Tibial artery (tissue), 4 donors: ENCODE data around the gene MGAT5B.
"Not testable (repeated sequence)": the region's sequence is repeated elsewhere in the genome, so short reads cannot be mapped to it uniquely, and the experiment has no call there.

Experiments used
- DNase-seq, 2 donors: peaks; one replicate each; pipeline ENCODE4 v3.0.0-alpha.2; 2019
- H3K27ac ChIP-seq, 2 donors: fragments of 200-600 bp; sonication (generic) in 1 of 2; 1 replicate in 1 of 2; 2 replicates in 1 of 2; pipeline ENCODE4 v1.5.1; 2018 to 2019; ENCODE audit warnings: mild to moderate bottlenecking in 1 of 2
- H3K27me3 ChIP-seq, 2 donors: fragments of 200-600 bp; sonication (generic) in 1 of 2; one replicate each; pipeline versions ENCODE4 v1.5.1 to v1.6.0; 2016 to 2019
- H3K36me3 ChIP-seq, 3 donors: fragments of 200-600 bp; sonication (generic) in 2 of 3; one replicate each; pipeline ENCODE4 v1.5.1; 2016 to 2019; ENCODE audit warnings: mild to moderate bottlenecking in 2 of 3
- H3K4me1 ChIP-seq, 4 donors: fragments of 200-600 bp; sonication (generic) in 2 of 4; 1 replicate in 3 of 4; 2 replicates in 1 of 4; pipeline ENCODE4 v1.5.1; 2016 to 2019
- H3K4me3 ChIP-seq, 2 donors: fragments of 200-600 bp; sonication (generic) in 1 of 2; 1 replicate in 1 of 2; 2 replicates in 1 of 2; pipeline ENCODE4 v1.5.1; 2018 to 2019; ENCODE audit warnings: mild to moderate bottlenecking in 2 of 2
- H3K9me3 ChIP-seq, 3 donors: fragments of 200-600 bp; sonication (generic) in 1 of 3; one replicate each; pipeline ENCODE4 v1.5.1; 2016 to 2019
- CTCF ChIP-seq, 2 experiments: fragments of 200-600 bp in 1 of 2; fragments of 450-650 bp in 1 of 2; IDR thresholded peaks; one replicate each; pipeline ENCODE4 v1.5.1; 2017 to 2019; ENCODE audit warnings: antibody characterized with exemption in 2 of 2, mild to moderate bottlenecking in 1 of 2, moderate library complexity in 1 of 2
- intact Hi-C: fragments of 100-400 bp; cut with DNase I; formaldehyde crosslinking; loops from one replicate; pipeline ENCODE4 v1.15.0; 2023; ENCODE audit warnings: low total_unique reads

Gene MGAT5B

DNA sequence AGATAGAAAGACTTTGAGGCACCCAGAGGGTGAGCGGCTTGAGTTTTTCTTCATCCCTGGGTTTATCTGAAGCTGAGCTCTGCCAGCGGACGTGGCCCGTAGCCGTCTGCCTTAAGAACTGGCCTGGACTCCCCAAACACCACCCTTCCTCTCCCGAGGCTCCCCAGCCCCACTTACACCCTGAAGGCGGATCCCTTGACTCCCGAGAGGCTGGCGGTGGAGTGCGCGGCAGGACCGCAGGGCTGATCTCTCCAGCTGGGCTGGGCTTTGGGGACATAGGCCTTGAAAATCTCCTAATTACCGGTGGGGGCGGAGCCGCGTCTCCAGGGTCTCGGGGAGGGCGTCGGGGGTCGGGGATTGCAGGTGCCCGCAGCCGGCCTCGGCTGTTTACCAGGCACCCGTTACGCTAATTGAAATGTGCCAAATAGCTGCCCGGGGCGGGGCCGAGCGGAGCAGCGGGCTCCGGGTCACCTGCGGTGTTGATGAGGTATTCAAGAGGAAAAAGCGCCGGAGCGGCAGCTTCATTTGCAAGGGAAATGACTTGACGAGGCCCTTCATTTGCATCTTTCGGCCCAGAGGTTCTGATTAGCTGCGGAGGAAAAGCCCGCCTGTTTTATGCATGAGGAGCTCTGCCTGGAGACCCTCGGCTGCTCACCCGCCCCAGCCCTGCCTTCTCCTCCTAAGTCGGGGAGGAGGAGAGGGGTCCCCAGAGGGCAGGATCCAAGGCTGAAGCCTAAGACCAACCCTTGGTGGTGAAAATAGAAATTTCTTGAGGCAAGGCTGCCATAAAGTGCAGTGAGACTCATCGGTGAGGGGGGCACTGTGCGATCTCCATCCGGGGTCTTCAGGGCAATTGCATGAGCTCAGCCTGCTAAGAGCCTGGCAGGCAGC, 100.7 kb downstream of the MGAT5B start:
- H3K4me3 ChIP-seq = no peak overlapping the region
- intact Hi-C loops = no loop called here
- H3K27ac ChIP-seq = no peak overlapping the region
- DNase-seq = no peak
- peaks cover 0 to 14% (median 9%) of the 10 kb centered on the region in 4 donors for H3K4me1 ChIP-seq
- peaks cover 0 to 62% of the 10 kb centered on the region in 2 donors for H3K27me3 ChIP-seq
- H3K36me3 ChIP-seq = no peaks in the 10 kb centered on the region
- H3K9me3 ChIP-seq = no peaks in the 10 kb centered on the region
- TF ChIP-seq CTCF (IDR thresholded peaks at IDR 0.05) = no peak

DNA sequence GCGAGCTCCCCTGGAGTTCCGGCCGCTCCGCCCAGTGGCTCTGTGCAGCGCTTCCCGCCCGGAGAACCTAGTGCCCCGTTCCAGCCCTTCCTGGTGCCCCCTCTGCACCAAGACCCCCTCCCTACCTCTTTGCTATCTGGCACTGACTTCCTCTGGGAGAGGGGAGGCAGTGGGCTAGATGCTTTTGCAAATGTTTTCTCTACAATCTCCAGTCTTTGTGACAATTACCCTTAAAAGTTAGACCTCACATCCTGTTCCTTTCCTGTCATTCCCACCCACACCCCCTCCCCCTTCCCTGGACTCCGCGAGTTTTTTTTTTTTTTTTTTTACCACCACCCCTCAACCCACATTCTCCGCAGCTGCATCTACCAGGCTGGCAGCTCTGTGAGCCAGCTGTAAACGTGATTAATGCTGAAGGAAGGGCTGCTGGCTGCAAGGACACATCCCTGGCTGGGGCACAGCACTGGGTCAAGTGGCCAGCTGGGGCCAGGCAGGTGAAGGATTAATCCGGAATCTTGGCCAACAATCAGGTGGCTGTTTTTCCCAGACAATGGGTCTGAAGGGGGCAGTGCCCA, 101.5 kb downstream of the MGAT5B start:
- H3K4me1 ChIP-seq = peaks cover 0 to 14% (median 9%) of the 10 kb centered on the region in 4 donors
- no peak for DNase-seq
- no peak for TF ChIP-seq CTCF (IDR thresholded peaks at IDR 0.05)
- peaks cover 0 to 58% of the 10 kb centered on the region in 2 donors for H3K27me3 ChIP-seq
- no peak overlapping the region for H3K27ac ChIP-seq
- intact Hi-C loops = no loop called here
- no peaks in the 10 kb centered on the region for H3K9me3 ChIP-seq
- H3K4me3 ChIP-seq = no peak overlapping the region
- H3K36me3 ChIP-seq = no peaks in the 10 kb centered on the region

GRCh38 chr17:76970228-76970627, 102.0 kb downstream of the MGAT5B start:
- H3K36me3 ChIP-seq, intact Hi-C loops, H3K27ac ChIP-seq, DNase-seq, H3K9me3 ChIP-seq, H3K4me3 ChIP-seq: not testable (repeated sequence)
- peaks cover 0 to 61% of the 10 kb centered on the region in 2 donors for H3K27me3 ChIP-seq
- peaks cover 0 to 14% (median 9%) of the 10 kb centered on the region in 4 donors for H3K4me1 ChIP-seq

DNA sequence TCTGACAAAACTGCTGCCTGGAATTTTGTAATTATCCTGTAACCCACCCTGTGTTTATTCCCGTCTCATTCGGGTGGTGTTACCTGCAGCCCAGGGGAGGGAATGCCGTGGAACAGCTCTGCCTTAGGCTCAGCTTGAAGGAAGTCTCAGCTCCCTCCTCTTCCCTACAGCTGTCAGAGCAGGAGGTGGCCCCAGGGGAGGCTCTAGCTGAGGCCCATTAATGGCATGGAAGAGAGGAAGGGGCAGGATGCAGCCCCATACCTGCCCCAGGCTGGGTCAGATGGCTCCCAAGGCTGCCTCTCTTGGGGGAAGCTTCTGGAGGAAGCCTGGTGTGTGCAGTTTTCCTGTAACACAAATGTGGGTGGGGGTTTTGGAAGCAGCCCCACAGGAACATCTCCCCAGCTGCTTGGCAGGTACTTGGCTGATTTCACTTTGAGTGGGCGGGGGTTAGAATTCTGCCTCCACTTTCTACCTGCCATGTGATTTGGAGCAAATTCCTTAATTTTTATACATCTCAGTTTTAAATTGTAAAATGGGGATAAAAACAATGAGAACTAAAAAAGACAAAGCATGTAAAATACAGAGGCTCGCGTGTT, 103.9 kb downstream of the MGAT5B start:
- H3K27me3 ChIP-seq = peaks cover 0 to 54% of the 10 kb centered on the region in 2 donors
- TF ChIP-seq CTCF (IDR thresholded peaks at IDR 0.05) = no peak
- H3K4me3 ChIP-seq = no peak overlapping the region

GRCh38 chr17:76973040-76973439, 104.8 kb downstream of the MGAT5B start:
- no peak for DNase-seq
- peaks cover 0 to 10% (median 0%) of the 10 kb centered on the region in 3 donors for H3K9me3 ChIP-seq
- intact Hi-C loops = no loop called here
- H3K4me3 ChIP-seq = no peak overlapping the region
- peaks cover 0 to 47% of the 10 kb centered on the region in 2 donors for H3K27me3 ChIP-seq
- no peaks in the 10 kb centered on the region for H3K36me3 ChIP-seq
- no peak for TF ChIP-seq CTCF (IDR thresholded peaks at IDR 0.05)
- peaks cover 0 to 14% (median 9%) of the 10 kb centered on the region in 4 donors for H3K4me1 ChIP-seq
- H3K27ac ChIP-seq = no peak overlapping the region

More for the DNA sequence above, 103.9 kb downstream of the MGAT5B start:
- H3K4me1 ChIP-seq = peaks cover 0 to 14% (median 9%) of the 10 kb centered on the region in 4 donors
- H3K9me3 ChIP-seq = peaks cover 0 to 2% (median 0%) of the 10 kb centered on the region in 3 donors
- H3K27ac ChIP-seq = no peak overlapping the region
- no peaks in the 10 kb centered on the region for H3K36me3 ChIP-seq
- intact Hi-C loops = no loop called here
- no peak for DNase-seq

DNA sequence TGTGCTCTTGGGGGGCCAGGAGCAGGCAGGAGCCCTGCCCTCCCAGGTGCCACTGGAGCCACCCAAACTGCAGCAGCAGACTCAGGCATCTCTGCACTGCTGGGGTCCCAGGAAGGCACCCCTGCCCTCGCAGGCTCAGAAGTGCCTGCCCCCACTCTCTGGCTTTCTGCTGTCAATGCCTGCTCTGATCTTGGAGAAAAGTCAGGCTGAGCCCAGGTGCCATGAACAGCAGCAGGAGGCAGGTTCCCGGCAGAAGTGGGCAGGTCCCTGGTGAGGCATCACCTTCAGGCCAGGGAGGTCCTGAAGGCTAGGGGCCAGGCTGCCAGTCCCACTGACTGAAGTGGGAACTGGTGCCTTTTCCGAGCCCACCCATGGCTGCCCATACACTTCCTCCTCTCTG, 106.5 kb downstream of the MGAT5B start:
- intact Hi-C loops = no loop called here

DNA sequence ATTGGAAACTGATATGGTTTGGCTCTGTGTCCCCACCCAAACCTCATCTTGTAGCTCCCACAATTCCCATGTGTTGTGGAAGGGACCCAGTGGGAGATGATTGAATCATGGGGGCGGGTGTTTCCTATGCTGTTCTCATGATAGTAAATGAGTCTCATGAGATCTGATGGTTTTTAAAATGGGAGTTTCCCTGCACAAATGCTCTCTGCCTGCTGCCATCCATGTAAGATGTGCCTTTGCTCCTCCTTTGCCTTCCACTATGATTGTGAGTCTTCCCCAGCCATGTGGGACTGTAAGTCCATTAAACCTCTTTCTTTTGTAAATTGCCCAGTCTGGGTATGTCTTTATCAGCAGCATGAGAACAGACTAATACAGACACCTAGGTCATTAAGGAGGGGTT, 109.8 kb downstream of the MGAT5B start:
- intact Hi-C loops, H3K27ac ChIP-seq, H3K4me3 ChIP-seq, H3K36me3 ChIP-seq, H3K4me1 ChIP-seq, DNase-seq: not testable (repeated sequence)
- Histone ChIP-seq H3K9me3 (peaks cover 0 to 12% (median 0%) of the 10 kb centered on the region in 3 donors), H3K27me3 (peaks cover 0 to 26% of the 10 kb centered on the region in 2 donors)

More for the DNA sequence above, 106.5 kb downstream of the MGAT5B start:
- peaks cover 0 to 12% (median 0%) of the 10 kb centered on the region in 3 donors for H3K9me3 ChIP-seq
- H3K27ac ChIP-seq = no peak overlapping the region
- TF ChIP-seq CTCF (IDR thresholded peaks at IDR 0.05) = no peak
- no peak for DNase-seq
- H3K4me1 ChIP-seq = peaks cover 0 to 1% (median 0%) of the 10 kb centered on the region in 4 donors
- H3K36me3 ChIP-seq = no peaks in the 10 kb centered on the region
- H3K4me3 ChIP-seq = no peak overlapping the region
- peaks cover 0 to 31% of the 10 kb centered on the region in 2 donors for H3K27me3 ChIP-seq
